Measurements from ENCODE around the gene PLA2G2C.
A peak's percentile ranks its signal among the peaks of the same experiment; 100 is the strongest.

The PLA2G2C gene

DNA sequence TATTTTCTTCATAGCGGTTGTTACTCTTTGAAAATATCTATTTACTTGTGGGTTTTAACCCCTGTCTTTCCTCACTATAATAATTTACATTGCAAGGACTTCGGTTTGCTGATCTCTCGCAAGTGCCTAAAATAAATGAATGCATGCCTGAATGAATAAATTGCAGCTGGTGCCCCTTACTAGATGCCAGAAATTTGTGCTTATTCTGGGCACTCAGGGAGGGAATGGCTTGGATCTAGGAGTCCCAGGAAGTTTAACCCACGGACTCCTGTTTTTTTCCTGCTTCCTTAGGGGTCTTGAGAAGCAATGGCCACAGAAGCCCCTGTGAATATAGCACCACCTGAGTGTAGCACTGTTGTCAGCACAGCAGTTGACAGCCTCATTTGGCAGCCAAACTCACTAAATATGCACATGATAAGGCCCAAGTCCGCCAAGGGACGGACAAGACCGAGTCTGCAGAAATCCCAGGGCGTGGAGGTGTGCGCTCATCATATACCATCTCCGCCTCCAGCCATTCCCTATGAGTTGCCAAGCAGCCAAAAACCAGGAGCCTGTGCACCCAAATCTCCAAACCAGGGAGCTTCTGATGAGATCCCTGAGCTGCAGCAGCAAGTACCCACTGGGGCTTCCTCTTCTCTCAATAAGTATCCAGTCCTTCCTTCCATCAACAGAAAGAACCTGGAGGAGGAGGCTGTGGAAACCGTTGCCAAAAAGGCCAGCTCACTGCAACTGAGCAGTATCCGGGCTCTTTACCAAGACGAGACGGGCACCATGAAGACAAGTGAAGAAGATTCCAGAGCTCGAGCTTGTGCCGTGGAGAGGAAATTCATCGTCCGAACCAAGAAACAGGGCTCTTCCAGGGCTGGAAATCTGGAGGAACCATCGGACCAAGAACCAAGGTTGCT is 4.2 kb upstream of the PLA2G2C start:
- Histone ChIP-seq H3K36me3 (ENCODE audit: insufficient read depth, low read depth, low read length) (no peaks in the 10 kb centered on the region), H3K9ac (ENCODE audit: low read depth, low read length) (no peak overlapping the region), H3K9me3 (ENCODE audit: insufficient read depth, low read depth, low read length) (no peaks in the 10 kb centered on the region), H3K27ac (ENCODE audit: low read length) (no peak overlapping the region), H3K4me3 (ENCODE audit: low read length) (no peak overlapping the region), H3K4me1 (ENCODE audit: insufficient read depth, low read length) (peaks cover 9% of the 10 kb centered on the region), H3K27me3 (ENCODE audit: insufficient read depth, low read length) (peaks cover 28% of the 10 kb centered on the region)

DNA sequence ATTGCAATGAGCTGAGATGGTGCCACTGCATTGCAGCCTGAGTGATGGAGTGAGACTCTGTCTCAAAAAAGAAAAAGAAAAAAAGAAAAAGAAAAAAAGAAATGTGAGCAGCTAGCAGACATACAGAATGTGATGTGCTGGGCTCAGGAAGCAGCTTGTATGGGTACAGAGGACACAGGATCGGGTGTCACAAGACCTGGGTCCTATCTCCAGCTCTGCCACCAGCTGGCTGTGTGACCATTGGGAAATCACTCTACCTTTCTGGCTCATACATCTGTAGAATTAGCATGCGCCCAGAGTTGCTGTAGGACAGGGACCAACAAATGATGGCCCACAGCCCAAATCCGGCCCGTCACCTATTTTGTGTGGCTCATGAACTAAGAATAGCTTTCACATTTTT is 3.3 kb upstream of the PLA2G2C start:
- Histone ChIP-seq H3K27ac (ENCODE audit: low read length) (no peak overlapping the region), H3K9ac (ENCODE audit: low read depth, low read length) (no peak overlapping the region), H3K9me3 (ENCODE audit: insufficient read depth, low read depth, low read length) (no peaks in the 10 kb centered on the region), H3K4me3 (ENCODE audit: low read length) (no peak overlapping the region), H3K4me1 (ENCODE audit: insufficient read depth, low read length) (peaks cover 5% of the 10 kb centered on the region), H3K36me3 (ENCODE audit: insufficient read depth, low read depth, low read length) (no peaks in the 10 kb centered on the region), H3K27me3 (ENCODE audit: insufficient read depth, low read length) (peaks cover 37% of the 10 kb centered on the region)

- no peaks in the 10 kb centered on the region for H3K4me1 ChIP-seq (ENCODE audit: insufficient read depth, low read length)
- H3K9me3 ChIP-seq (ENCODE audit: insufficient read depth, low read depth, low read length): no peaks in the 10 kb centered on the region
- no peak overlapping the region for H3K27ac ChIP-seq (ENCODE audit: low read length)
- H3K27me3 ChIP-seq (ENCODE audit: insufficient read depth, low read length): peaks cover 47% of the 10 kb centered on the region
- H3K4me3 ChIP-seq (ENCODE audit: low read length): no peak overlapping the region
- H3K36me3 ChIP-seq (ENCODE audit: insufficient read depth, low read depth, low read length): no peaks in the 10 kb centered on the region
- no peak overlapping the region for H3K9ac ChIP-seq (ENCODE audit: low read depth, low read length)
Observed at GRCh38 chr1:20188455-20188817, 2.1 kb upstream of the PLA2G2C start.

DNA sequence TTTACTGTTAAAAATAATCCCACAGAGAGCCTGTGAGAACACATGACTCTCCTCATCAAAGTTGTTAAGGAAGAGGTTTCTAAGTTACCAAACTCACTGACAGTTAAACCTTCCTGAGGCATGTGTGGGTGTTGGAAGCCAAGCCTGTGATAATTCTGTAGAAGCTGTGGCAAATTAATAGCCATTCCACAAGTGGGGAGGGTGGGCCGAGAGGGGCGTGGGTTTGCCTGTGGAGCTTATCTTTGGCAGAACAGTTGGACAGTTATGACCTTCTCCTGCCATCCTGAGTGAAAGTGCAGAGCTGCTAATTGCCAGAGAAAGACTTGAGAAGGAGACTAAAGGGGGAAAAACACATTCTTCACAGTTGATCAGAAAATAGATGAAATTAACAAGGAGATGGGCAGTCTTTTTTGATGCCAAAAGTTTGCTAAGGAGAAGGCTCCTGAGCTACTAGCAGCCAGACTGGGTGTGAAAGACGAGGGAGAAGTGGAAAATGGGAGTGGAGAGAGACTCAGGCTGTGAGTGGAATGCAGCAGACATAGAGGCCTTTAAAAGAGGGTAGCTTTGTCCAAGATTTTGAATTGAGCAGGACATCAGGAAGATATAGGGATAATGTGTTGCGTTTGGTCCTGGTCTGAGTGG is 1.6 kb upstream of the PLA2G2C start:
- Histone ChIP-seq H3K27me3 (ENCODE audit: insufficient read depth, low read length) (peaks cover 49% of the 10 kb centered on the region), H3K9ac (ENCODE audit: low read depth, low read length) (no peak overlapping the region), H3K4me1 (ENCODE audit: insufficient read depth, low read length) (no peaks in the 10 kb centered on the region), H3K36me3 (ENCODE audit: insufficient read depth, low read depth, low read length) (no peaks in the 10 kb centered on the region), H3K27ac (ENCODE audit: low read length) (no peak overlapping the region), H3K9me3 (ENCODE audit: insufficient read depth, low read depth, low read length) (no peaks in the 10 kb centered on the region), H3K4me3 (ENCODE audit: low read length) (no peak overlapping the region)

DNA sequence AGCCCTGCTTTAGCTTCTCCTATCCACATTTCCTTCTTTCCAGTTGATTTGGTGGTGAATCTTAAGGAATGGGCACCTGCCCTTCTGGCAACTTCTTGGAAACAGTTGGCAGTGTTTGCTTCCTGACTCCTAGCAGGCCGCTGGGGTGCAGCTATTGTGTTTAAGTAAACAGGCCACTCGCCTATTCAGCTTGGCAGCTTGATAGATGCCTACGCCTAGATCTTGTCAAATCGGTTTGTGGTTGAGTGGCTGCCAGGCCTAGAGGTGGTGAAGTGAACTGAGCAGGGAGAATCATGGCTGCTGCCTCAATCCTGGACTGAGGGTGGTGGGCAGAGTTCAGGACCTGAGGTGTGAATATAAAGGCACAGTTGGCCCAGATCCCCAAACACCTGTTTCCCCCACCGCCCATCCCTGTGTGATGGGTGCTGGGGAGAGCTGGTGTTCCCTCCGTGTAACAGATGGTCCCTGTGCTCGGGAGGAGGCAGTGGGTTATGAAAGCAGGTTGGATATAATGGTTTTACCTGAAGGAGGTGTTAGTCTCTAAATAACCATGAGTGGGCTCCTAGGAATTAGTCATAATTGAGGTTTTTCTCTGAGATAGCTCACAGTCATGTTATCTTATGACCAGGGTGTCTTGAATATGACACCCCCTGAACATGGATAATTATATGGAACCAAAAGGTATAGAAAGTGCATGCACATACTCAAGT is 940 bp upstream of the PLA2G2C start:
- peak overlapping the region; percentile 71; the same call in 1 of the 2 replicates for H3K4me3 ChIP-seq (ENCODE audit: low read length)
- H3K36me3 ChIP-seq (ENCODE audit: insufficient read depth, low read depth, low read length): no peaks in the 10 kb centered on the region
- peaks cover 52% of the 10 kb centered on the region for H3K27me3 ChIP-seq (ENCODE audit: insufficient read depth, low read length)

GRCh38 chr1:20184997-20185833 is 1.1 kb downstream of the PLA2G2C start:
- peak overlapping the region; percentile 63; the same call in 1 of the 2 replicates for H3K4me3 ChIP-seq (ENCODE audit: low read length)
- H3K4me1 ChIP-seq (ENCODE audit: insufficient read depth, low read length): no peaks in the 10 kb centered on the region
- no peak overlapping the region for H3K27ac ChIP-seq (ENCODE audit: low read length)
- peaks cover 56% of the 10 kb centered on the region for H3K27me3 ChIP-seq (ENCODE audit: insufficient read depth, low read length)
- no peaks in the 10 kb centered on the region for H3K9me3 ChIP-seq (ENCODE audit: insufficient read depth, low read depth, low read length)
- no peaks in the 10 kb centered on the region for H3K36me3 ChIP-seq (ENCODE audit: insufficient read depth, low read depth, low read length)
- H3K9ac ChIP-seq (ENCODE audit: low read depth, low read length): no peak overlapping the region; the same call in 1 of the 2 replicates

More for the DNA sequence above, 940 bp upstream of the PLA2G2C start:
- Histone ChIP-seq H3K27ac (ENCODE audit: low read length) (no peak overlapping the region), H3K4me1 (ENCODE audit: insufficient read depth, low read length) (no peaks in the 10 kb centered on the region), H3K9ac (ENCODE audit: low read depth, low read length) (no peak overlapping the region), H3K9me3 (ENCODE audit: insufficient read depth, low read depth, low read length) (no peaks in the 10 kb centered on the region)

GRCh38 chr1:20184481-20184900 is 1.8 kb downstream of the PLA2G2C start:
- Histone ChIP-seq H3K27ac (ENCODE audit: low read length) (no peak overlapping the region), H3K9ac (ENCODE audit: low read depth, low read length) (no peak overlapping the region), H3K9me3 (ENCODE audit: insufficient read depth, low read depth, low read length) (no peaks in the 10 kb centered on the region), H3K36me3 (ENCODE audit: insufficient read depth, low read depth, low read length) (no peaks in the 10 kb centered on the region), H3K27me3 (ENCODE audit: insufficient read depth, low read length) (peaks cover 63% of the 10 kb centered on the region), H3K4me1 (ENCODE audit: insufficient read depth, low read length) (no peaks in the 10 kb centered on the region), H3K4me3 (ENCODE audit: low read length) (no peak overlapping the region)

GRCh38 chr1:20183616-20184271 is 2.6 kb downstream of the PLA2G2C start:
- Histone ChIP-seq H3K27me3 (ENCODE audit: insufficient read depth, low read length) (peaks cover 61% of the 10 kb centered on the region), H3K36me3 (ENCODE audit: insufficient read depth, low read depth, low read length) (no peaks in the 10 kb centered on the region), H3K9ac (ENCODE audit: low read depth, low read length) (no peak overlapping the region), H3K4me1 (ENCODE audit: insufficient read depth, low read length) (no peaks in the 10 kb centered on the region), H3K4me3 (ENCODE audit: low read length) (no peak overlapping the region), H3K9me3 (ENCODE audit: insufficient read depth, low read depth, low read length) (no peaks in the 10 kb centered on the region), H3K27ac (ENCODE audit: low read length) (no peak overlapping the region)

- H3K27ac ChIP-seq (ENCODE audit: low read length): no peak overlapping the region
- no peaks in the 10 kb centered on the region for H3K4me1 ChIP-seq (ENCODE audit: insufficient read depth, low read length)
- no peaks in the 10 kb centered on the region for H3K9me3 ChIP-seq (ENCODE audit: insufficient read depth, low read depth, low read length)
- H3K27me3 ChIP-seq (ENCODE audit: insufficient read depth, low read length): peaks cover 60% of the 10 kb centered on the region
- no peak overlapping the region for H3K4me3 ChIP-seq (ENCODE audit: low read length)
- no peak overlapping the region for H3K9ac ChIP-seq (ENCODE audit: low read depth, low read length)
- no peaks in the 10 kb centered on the region for H3K36me3 ChIP-seq (ENCODE audit: insufficient read depth, low read depth, low read length)
Observed at GRCh38 chr1:20183035-20183434, 3.3 kb downstream of the PLA2G2C start.

GRCh38 chr1:20182415-20182814 is 3.9 kb downstream of the PLA2G2C start:
- Histone ChIP-seq H3K4me1 (ENCODE audit: insufficient read depth, low read length) (no peaks in the 10 kb centered on the region), H3K9me3 (ENCODE audit: insufficient read depth, low read depth, low read length) (no peaks in the 10 kb centered on the region), H3K36me3 (ENCODE audit: insufficient read depth, low read depth, low read length) (no peaks in the 10 kb centered on the region), H3K4me3 (ENCODE audit: low read length) (no peak overlapping the region), H3K27ac (ENCODE audit: low read length) (no peak overlapping the region), H3K27me3 (ENCODE audit: insufficient read depth, low read length) (peaks cover 63% of the 10 kb centered on the region), H3K9ac (ENCODE audit: low read depth, low read length) (no peak overlapping the region)

DNA sequence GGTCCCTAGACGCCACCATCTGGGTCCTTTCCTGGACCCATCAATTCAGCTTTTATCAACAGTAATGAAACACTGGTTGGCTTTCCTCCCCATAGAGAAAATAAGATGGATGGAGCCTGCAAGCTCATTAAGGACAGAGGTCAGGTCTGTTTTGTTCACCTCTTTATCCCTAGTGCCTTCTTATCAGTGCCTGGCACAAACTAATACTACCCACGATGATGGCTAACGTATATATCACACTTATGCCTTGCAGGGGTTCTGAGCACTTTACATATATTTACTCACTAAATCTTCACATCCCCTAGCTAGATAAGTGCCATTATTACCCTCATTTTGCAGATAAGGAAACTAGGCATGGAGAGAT is 5.5 kb downstream of the PLA2G2C start:
- H3K27ac ChIP-seq (ENCODE audit: low read length): no peak overlapping the region
- no peaks in the 10 kb centered on the region for H3K4me1 ChIP-seq (ENCODE audit: insufficient read depth, low read length)
- peaks cover 49% of the 10 kb centered on the region for H3K27me3 ChIP-seq (ENCODE audit: insufficient read depth, low read length)
- H3K9ac ChIP-seq (ENCODE audit: low read depth, low read length): no peak overlapping the region
- no peaks in the 10 kb centered on the region for H3K36me3 ChIP-seq (ENCODE audit: insufficient read depth, low read depth, low read length)
- H3K9me3 ChIP-seq (ENCODE audit: insufficient read depth, low read depth, low read length): no peaks in the 10 kb centered on the region
- H3K4me3 ChIP-seq (ENCODE audit: low read length): no peak overlapping the region
